GM12892 (cell line): ENCODE data around the gene COX4I2.

Source experiments
- POLR2A ChIP-seq: IDR thresholded peaks from 2 replicates; pipeline ENCODE4 v1.6.1; 2011; ENCODE audit warnings: low read depth, low read length, control low read depth
- TAF1 ChIP-seq: IDR thresholded peaks from 2 replicates; pipeline ENCODE4 v1.6.1; 2011; ENCODE audit warnings: low read depth, mild to moderate bottlenecking, control low read depth, low read length, borderline replicate concordance

DNA sequence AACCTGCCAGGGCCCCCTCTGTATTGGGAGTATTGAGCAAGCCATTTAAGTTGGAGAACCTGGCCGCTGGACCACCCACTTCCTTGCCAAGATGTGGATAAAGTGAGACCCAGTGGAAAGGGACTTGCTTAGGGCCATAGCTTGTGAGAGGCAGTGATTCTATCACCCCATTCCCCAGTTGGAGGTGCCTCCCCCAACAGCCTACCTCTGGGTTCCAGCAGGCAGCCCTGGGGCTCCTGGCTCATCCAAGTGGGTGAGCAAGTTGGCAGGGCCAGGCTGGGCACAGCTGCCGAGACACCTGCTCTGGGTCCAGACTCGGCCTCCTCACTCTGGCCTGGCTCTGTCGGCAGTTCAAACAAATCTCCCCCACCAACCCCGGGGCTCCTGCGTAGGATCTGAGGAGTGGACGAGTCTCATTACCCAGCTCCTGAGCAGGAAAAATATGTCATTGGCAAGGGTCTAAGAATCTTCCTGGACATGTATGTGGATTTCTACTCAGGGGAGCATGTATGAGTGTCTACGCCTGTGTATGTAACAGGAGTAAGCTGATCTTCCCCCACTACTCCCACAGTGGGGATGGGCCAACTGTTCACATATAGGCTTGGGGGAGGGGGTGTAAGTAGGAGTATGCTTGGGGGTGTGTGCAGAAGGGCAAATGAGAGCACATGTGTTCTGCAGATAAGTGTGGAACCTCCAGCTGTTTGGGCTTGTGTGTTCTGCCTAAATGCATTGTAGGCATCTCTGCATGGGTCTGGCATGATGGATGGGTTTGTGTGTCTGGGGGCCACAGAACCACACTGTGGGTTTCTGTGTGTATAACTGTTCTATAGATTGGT, 30.7 kb upstream of the COX4I2 start:
- no peak for TF ChIP-seq POLR2A
- TF ChIP-seq TAF1 = no peak
